HEK293 (cell line): Measurements from ENCODE around the gene RNF222.

Experiments
- BCL11A ChIP-seq: fragments of 450-650 bp; formaldehyde crosslinking; IDR thresholded peaks from 2 replicates; pipeline ENCODE4 v1.5.1; 2016; ENCODE audit warnings: low read depth, missing biosample characterization, missing genetic modification characterization
- CTCF ChIP-seq: fragments of 450-650 bp; formaldehyde crosslinking; IDR thresholded peaks from 2 replicates; pipeline ENCODE4 v1.5.1; 2016; ENCODE audit warnings: missing biosample characterization, missing genetic modification characterization
- GLIS1 ChIP-seq: fragments of 450-650 bp; formaldehyde crosslinking; IDR thresholded peaks from 2 replicates; pipeline ENCODE4 v1.5.1; 2016; ENCODE audit warnings: missing biosample characterization, missing genetic modification characterization
- IKZF3 ChIP-seq: fragments of 450-650 bp; IDR thresholded peaks from 2 replicates; pipeline ENCODE4 v1.5.0; 2018; ENCODE audit warnings: missing biosample characterization, mild to moderate bottlenecking, missing genetic modification characterization, moderate library complexity
- KLF1 ChIP-seq: fragments of 450-650 bp; formaldehyde crosslinking; IDR thresholded peaks from 2 replicates; pipeline ENCODE4 v1.5.1; 2016; ENCODE audit warnings: missing biosample characterization, missing genetic modification characterization
- KLF10 ChIP-seq: fragments of 450-650 bp; IDR thresholded peaks from 2 replicates; pipeline ENCODE4 v1.5.1; 2018; ENCODE audit warnings: missing biosample characterization, mild to moderate bottlenecking, missing genetic modification characterization
- KLF16 ChIP-seq: fragments of 450-650 bp; formaldehyde crosslinking; IDR thresholded peaks from 2 replicates; pipeline ENCODE4 v1.5.1; 2017; ENCODE audit warnings: missing biosample characterization, missing genetic modification characterization
- MEIS1 ChIP-seq: sonication (generic); formaldehyde crosslinking; IDR thresholded peaks from 2 replicates; pipeline ENCODE4 v1.8.1; 2022; ENCODE audit warnings: missing genetic modification reagents, mild to moderate bottlenecking, borderline replicate concordance
- OSR2 ChIP-seq: fragments of 450-650 bp; formaldehyde crosslinking; IDR thresholded peaks from 2 replicates; pipeline ENCODE4 v1.5.1; 2016; ENCODE audit warnings: missing biosample characterization, missing genetic modification characterization
- OVOL3 ChIP-seq: fragments of 450-650 bp; formaldehyde crosslinking; IDR thresholded peaks from 2 replicates; pipeline ENCODE4 v1.5.1; 2016; ENCODE audit warnings: missing biosample characterization, missing genetic modification characterization
- SETDB1 ChIP-seq: IDR thresholded peaks from one replicate; pipeline ENCODE4 v1.6.1; 2017; ENCODE audit warnings: mild to moderate bottlenecking, low read length, moderate library complexity, mixed read lengths; ENCODE audit not compliant: insufficient read length
- SP7 ChIP-seq: fragments of 450-650 bp; formaldehyde crosslinking; IDR thresholded peaks from 2 replicates; pipeline ENCODE4 v1.5.1; 2016; ENCODE audit warnings: missing biosample characterization, missing genetic modification characterization
- ZBTB20 ChIP-seq: fragments of 450-650 bp; formaldehyde crosslinking; IDR thresholded peaks from 2 replicates; pipeline ENCODE4 v1.5.1; 2016; ENCODE audit warnings: missing biosample characterization, missing genetic modification characterization
- ZBTB8A ChIP-seq: fragments of 450-650 bp; formaldehyde crosslinking; IDR thresholded peaks from 2 replicates; pipeline ENCODE4 v1.5.1; 2016; ENCODE audit warnings: missing biosample characterization, missing genetic modification characterization
- ZEB2 ChIP-seq: fragments of 450-650 bp; formaldehyde crosslinking; IDR thresholded peaks from 2 replicates; pipeline ENCODE4 v1.5.1; 2016; ENCODE audit warnings: missing biosample characterization, missing genetic modification characterization
- ZFHX2 ChIP-seq: fragments of 450-650 bp; formaldehyde crosslinking; conservative IDR thresholded peaks from 2 replicates; pipeline ENCODE4 v1.5.1; 2016; ENCODE audit warnings: missing biosample characterization, missing genetic modification characterization
- ZFP3 ChIP-seq: fragments of 450-650 bp; formaldehyde crosslinking; IDR thresholded peaks from 2 replicates; pipeline ENCODE4 v1.5.1; 2016; ENCODE audit warnings: low read depth, missing biosample characterization, missing genetic modification characterization
- ZNF112 ChIP-seq: fragments of 450-650 bp; formaldehyde crosslinking; IDR thresholded peaks from 2 replicates; pipeline ENCODE4 v1.5.0; 2017; ENCODE audit warnings: missing biosample characterization, missing genetic modification characterization
- ZNF2 ChIP-seq: fragments of 450-650 bp; formaldehyde crosslinking; IDR thresholded peaks from 2 replicates; pipeline ENCODE4 v1.5.1; 2016; ENCODE audit warnings: missing biosample characterization, missing genetic modification characterization
- ZNF24 ChIP-seq: fragments of 450-650 bp; formaldehyde crosslinking; IDR thresholded peaks from 2 replicates; pipeline ENCODE4 v1.5.1; 2016; ENCODE audit warnings: missing biosample characterization, missing genetic modification characterization
- ZNF341 ChIP-seq: fragments of 450-650 bp; formaldehyde crosslinking; IDR thresholded peaks from 2 replicates; pipeline ENCODE4; 2016; ENCODE audit warnings: low read depth, missing biosample characterization, missing genetic modification characterization
- ZNF394 ChIP-seq: fragments of 450-650 bp; formaldehyde crosslinking; IDR thresholded peaks from 2 replicates; pipeline ENCODE4 v1.5.1; 2016; ENCODE audit warnings: missing biosample characterization, missing genetic modification characterization, mild to moderate bottlenecking, moderate library complexity, borderline replicate concordance
- ZNF623 ChIP-seq: fragments of 450-650 bp; formaldehyde crosslinking; IDR thresholded peaks from 2 replicates; pipeline ENCODE4 v1.5.1; 2016; ENCODE audit warnings: missing biosample characterization, missing genetic modification characterization
- TF ChIP-seq, protein P1 (sequence below): fragments of 450-650 bp; formaldehyde crosslinking; IDR thresholded peaks from 2 replicates; pipeline ENCODE4 v1.5.1; 2016; ENCODE audit warnings: missing biosample characterization, missing genetic modification characterization
- TF ChIP-seq, protein P2 (sequence below): fragments of 450-650 bp; formaldehyde crosslinking; IDR thresholded peaks from 2 replicates; pipeline ENCODE4 v1.5.1; 2017; ENCODE audit warnings: missing biosample characterization, missing genetic modification characterization
- TF ChIP-seq, protein P3 (sequence below): fragments of 450-650 bp; formaldehyde crosslinking; IDR thresholded peaks from 2 replicates; pipeline ENCODE4 v1.5.1; 2016; ENCODE audit warnings: missing biosample characterization, missing genetic modification characterization

RNF222 gene

DNA sequence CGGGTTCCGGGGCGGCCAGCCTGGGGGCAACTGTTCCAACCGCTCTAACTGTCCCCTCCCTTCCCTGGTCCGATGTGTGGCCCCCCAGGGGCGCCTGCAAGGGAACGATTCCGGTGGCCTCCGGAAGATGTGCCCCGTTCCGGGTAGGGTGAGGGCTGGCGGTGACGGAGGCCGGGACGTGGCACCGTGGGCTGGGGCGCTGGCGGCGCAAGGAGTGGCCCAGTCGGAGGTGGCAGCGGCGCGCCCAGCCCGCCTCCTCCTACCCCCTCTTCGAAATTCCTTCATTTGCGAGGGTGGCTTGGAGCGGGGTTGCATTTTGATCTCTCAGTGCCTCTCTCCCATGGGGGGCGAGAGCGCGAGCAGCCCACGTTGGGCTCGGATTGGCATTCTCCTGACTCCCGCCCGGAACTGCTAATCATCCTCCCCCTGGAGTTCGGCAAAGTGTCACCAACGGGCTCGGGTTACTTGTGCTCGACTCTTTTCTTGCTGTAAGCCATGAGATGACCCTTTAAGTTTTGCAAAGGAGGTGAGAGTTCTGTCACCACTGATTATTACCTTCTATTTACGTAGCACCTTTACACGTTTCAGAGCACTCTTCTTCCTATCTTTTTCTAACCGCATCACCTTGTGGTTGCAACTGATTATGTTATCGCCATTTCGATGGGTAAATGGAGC lies 38.7 kb upstream of the RNF222 start (continued):
- TF ChIP-seq SETDB1 (no peak), OSR2 (tag by site-specific recombination) (no peak), ZFP3 (tag by site-specific recombination) (no peak), ZNF394 (0 out of 2 replicates have a peak, but pooled peaks have one; percentile 26), ZEB2 (tag by site-specific recombination) (peak; percentile 72; the same call in 1 of the 2 replicates), KLF10 (tag by site-specific recombination) (no peak; the same call in 1 of the 2 replicates), CTCF (tag by site-specific recombination) (peak; percentile 14; the same call in 1 of the 2 replicates), ZFHX2 (tag by site-specific recombination) (peak; percentile 98), ZNF24 (no peak), KLF1 (tag by site-specific recombination) (peak; percentile 13; the same call in 1 of the 2 replicates), MEIS1 (no peak), SP7 (tag by site-specific recombination) (peak; percentile 71), ZNF112 (no peak), ZNF341 (peak; percentile 65), GLIS1 (tag by site-specific recombination) (peak; percentile 63), KLF16 (peak; percentile 44; the same call in 1 of the 2 replicates), OVOL3 (peak; percentile 23; the same call in 1 of the 2 replicates), ZBTB20 (tag by site-specific recombination) (peak; percentile 92), ZNF623 (tag by site-specific recombination) (0 out of 2 replicates have a peak, but pooled peaks have one; percentile 6), BCL11A (tag by site-specific recombination) (0 out of 2 replicates have a peak, but pooled peaks have one; percentile 9), ZNF2 (tag by site-specific recombination) (peak; percentile 46; the same call in 1 of the 2 replicates), ZBTB8A (tag by site-specific recombination) (peak; percentile 70), IKZF3 (peak; percentile 49; the same call in 1 of the 2 replicates)
- TF ChIP-seq, protein P1, sequence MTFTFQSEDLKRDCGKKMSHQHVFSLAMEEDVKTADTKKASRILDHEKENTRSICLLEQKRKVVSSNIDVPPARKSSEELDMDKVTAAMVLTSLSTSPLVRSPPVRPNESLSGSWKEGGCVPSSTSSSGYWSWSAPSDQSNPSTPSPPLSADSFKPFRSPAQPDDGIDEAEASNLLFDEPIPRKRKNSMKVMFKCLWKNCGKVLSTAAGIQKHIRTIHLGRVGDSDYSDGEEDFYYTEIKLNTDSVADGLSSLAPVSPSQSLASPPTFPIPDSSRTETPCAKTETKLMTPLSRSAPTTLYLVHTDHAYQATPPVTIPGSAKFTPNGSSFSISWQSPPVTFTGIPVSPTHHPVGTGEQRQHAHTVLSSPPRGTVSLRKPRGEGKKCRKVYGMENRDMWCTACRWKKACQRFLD (tag by site-specific recombination) = no peak
- TF ChIP-seq, protein P2, sequence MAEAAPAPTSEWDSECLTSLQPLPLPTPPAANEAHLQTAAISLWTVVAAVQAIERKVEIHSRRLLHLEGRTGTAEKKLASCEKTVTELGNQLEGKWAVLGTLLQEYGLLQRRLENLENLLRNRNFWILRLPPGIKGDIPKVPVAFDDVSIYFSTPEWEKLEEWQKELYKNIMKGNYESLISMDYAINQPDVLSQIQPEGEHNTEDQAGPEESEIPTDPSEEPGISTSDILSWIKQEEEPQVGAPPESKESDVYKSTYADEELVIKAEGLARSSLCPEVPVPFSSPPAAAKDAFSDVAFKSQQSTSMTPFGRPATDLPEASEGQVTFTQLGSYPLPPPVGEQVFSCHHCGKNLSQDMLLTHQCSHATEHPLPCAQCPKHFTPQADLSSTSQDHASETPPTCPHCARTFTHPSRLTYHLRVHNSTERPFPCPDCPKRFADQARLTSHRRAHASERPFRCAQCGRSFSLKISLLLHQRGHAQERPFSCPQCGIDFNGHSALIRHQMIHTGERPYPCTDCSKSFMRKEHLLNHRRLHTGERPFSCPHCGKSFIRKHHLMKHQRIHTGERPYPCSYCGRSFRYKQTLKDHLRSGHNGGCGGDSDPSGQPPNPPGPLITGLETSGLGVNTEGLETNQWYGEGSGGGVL (tag by site-specific recombination) = peak; percentile 95
- TF ChIP-seq, protein P3, sequence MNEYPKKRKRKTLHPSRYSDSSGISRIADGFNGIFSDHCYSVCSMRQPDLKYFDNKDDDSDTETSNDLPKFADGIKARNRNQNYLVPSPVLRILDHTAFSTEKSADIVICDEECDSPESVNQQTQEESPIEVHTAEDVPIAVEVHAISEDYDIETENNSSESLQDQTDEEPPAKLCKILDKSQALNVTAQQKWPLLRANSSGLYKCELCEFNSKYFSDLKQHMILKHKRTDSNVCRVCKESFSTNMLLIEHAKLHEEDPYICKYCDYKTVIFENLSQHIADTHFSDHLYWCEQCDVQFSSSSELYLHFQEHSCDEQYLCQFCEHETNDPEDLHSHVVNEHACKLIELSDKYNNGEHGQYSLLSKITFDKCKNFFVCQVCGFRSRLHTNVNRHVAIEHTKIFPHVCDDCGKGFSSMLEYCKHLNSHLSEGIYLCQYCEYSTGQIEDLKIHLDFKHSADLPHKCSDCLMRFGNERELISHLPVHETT = 0 out of 2 replicates have a peak, but pooled peaks have one; percentile 4
